GM19395 (cell line): ENCODE measurements around the gene PURB.
"Not testable (repeated sequence)": the region's sequence is repeated elsewhere in the genome, so short reads cannot be mapped to it uniquely, and the experiment has no call there.

Experiments
- ATAC-seq: cut with Tn5 transposase; IDR thresholded peaks from one replicate; pipeline ENCODE4 v1.9.1; 2021; ENCODE audit warnings: mild to moderate bottlenecking, moderate library complexity; ENCODE audit not compliant: unreplicated experiment

The PURB gene

GRCh38 chr7:44893710-44894234 is 8.4 kb upstream of the PURB start:
- ATAC-seq, result no peak

GRCh38 chr7:44891791-44892190 is 6.5 kb upstream of the PURB start:
- ATAC-seq, result no peak

- no peak for ATAC-seq
Measured at GRCh38 chr7:44891372-44891771, 6.0 kb upstream of the PURB start.

- no peak for ATAC-seq
Measured at GRCh38 chr7:44889086-44889781, 3.9 kb upstream of the PURB start.

- no peak for ATAC-seq
Measured at GRCh38 chr7:44887293-44887692, 2.0 kb upstream of the PURB start.

- ATAC-seq, result peak; percentile 24
Measured at GRCh38 chr7:44884621-44885393, 523 bp downstream of the PURB start.

GRCh38 chr7:44883961-44884620 is 1.2 kb downstream of the PURB start:
- ATAC-seq, result no peak

- no peak for ATAC-seq
Measured at GRCh38 chr7:44882899-44883298, 2.4 kb downstream of the PURB start.

- no peak for ATAC-seq
Measured at GRCh38 chr7:44881610-44882009, 3.7 kb downstream of the PURB start.

- ATAC-seq, result no peak
Measured at GRCh38 chr7:44881066-44881600, 4.2 kb downstream of the PURB start.

- no peak for ATAC-seq
Measured at GRCh38 chr7:44880317-44881018, 4.9 kb downstream of the PURB start.

- ATAC-seq, result no peak
Measured at GRCh38 chr7:44876393-44876792, 8.9 kb downstream of the PURB start.

GRCh38 chr7:44875241-44875640 is 10.1 kb downstream of the PURB start:
- ATAC-seq, result no peak

- no peak for ATAC-seq
Measured at GRCh38 chr7:44872787-44873186, 12.5 kb downstream of the PURB start.

GRCh38 chr7:44871918-44872317 is 13.4 kb downstream of the PURB start:
- ATAC-seq, result not testable (repeated sequence)

- ATAC-seq, result not testable (repeated sequence)
Measured at GRCh38 chr7:44870780-44871179, 14.6 kb downstream of the PURB start.

- not testable (repeated sequence) for ATAC-seq
Measured at GRCh38 chr7:44870336-44870735, 15.0 kb downstream of the PURB start.

- no peak for ATAC-seq
Measured at GRCh38 chr7:44867073-44867995, 18.0 kb downstream of the PURB start.

GRCh38 chr7:44861949-44862348 is 23.4 kb downstream of the PURB start:
- ATAC-seq, result not testable (repeated sequence)

- no peak for ATAC-seq
Measured at GRCh38 chr7:44858161-44858560, 27.2 kb downstream of the PURB start.
